Measurements from ENCODE around the gene TNS3.
"Not testable (repeated sequence)": the region's sequence is repeated elsewhere in the genome, so short reads cannot be mapped to it uniquely, and the experiment has no call there.

DNA sequence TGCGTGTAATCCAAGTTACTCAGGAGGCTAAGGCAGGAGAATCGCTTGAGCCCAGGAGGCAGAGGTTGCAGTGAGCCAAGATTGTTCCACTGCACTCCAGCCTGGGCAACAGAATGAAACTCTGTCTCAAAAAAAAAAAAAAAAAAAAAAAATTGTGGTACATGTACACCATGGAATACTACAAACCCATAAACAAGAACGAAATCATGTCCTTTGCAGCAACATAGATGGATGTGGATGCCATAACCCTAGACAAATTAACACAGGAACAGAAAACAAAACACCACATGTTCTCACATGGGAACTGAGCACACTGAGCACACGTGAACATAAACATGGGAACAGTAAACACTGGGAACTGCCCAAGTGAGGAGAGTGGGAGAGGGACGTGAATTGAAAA, 112.1 kb downstream of the TNS3 start:
- not testable (repeated sequence) for TF ChIP-seq CTCF (CRISPR knock-in tag; IDR thresholded peaks at IDR 0.05); ZNF18 (CRISPR knock-in tag; IDR thresholded peaks at IDR 0.05; ENCODE audit: insufficient replicate concordance); ZNF501 (CRISPR knock-in tag; IDR thresholded peaks at IDR 0.05); NFYB (CRISPR knock-in tag; IDR thresholded peaks at IDR 0.05); ZNF10 (CRISPR knock-in tag; IDR thresholded peaks at IDR 0.05; ENCODE audit: borderline replicate concordance, low read depth); ZSCAN25 (CRISPR knock-in tag; IDR thresholded peaks at IDR 0.05); MED1 (CRISPR knock-in tag; IDR thresholded peaks at IDR 0.05); NFE2L2 (IDR thresholded peaks at IDR 0.05; ENCODE audit: low read length); ZBTB8A (CRISPR knock-in tag; IDR thresholded peaks at IDR 0.05; ENCODE audit: borderline replicate concordance, low read depth); SRF (IDR thresholded peaks at IDR 0.05; ENCODE audit: low read depth, low read length)
- TF ChIP-seq, protein P1, sequence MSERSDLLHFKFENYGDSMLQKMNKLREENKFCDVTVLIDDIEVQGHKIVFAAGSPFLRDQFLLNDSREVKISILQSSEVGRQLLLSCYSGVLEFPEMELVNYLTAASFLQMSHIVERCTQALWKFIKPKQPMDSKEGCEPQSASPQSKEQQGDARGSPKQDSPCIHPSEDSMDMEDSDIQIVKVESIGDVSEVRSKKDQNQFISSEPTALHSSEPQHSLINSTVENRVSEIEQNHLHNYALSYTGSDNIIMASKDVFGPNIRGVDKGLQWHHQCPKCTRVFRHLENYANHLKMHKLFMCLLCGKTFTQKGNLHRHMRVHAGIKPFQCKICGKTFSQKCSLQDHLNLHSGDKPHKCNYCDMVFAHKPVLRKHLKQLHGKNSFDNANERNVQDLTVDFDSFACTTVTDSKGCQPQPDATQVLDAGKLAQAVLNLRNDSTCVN (CRISPR knock-in tag; IDR thresholded peaks at IDR 0.05; ENCODE audit: borderline replicate concordance): not testable (repeated sequence)
- TF ChIP-seq, protein P2, sequence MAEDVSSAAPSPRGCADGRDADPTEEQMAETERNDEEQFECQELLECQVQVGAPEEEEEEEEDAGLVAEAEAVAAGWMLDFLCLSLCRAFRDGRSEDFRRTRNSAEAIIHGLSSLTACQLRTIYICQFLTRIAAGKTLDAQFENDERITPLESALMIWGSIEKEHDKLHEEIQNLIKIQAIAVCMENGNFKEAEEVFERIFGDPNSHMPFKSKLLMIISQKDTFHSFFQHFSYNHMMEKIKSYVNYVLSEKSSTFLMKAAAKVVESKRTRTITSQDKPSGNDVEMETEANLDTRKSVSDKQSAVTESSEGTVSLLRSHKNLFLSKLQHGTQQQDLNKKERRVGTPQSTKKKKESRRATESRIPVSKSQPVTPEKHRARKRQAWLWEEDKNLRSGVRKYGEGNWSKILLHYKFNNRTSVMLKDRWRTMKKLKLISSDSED (CRISPR knock-in tag; IDR thresholded peaks at IDR 0.05): not testable (repeated sequence)

Measured in HepG2 (cell line).